GM12873 (cell line): ENCODE data around the gene RBPJL.
A peak's percentile ranks its signal among the peaks of the same experiment; 100 is the strongest.

Experiments
- TF ChIP-seq, protein P1 (sequence below): IDR thresholded peaks from 2 replicates; pipeline ENCODE4 v1.5.1; 2012; ENCODE audit warnings: low read depth, mild to moderate bottlenecking, moderate library complexity, low read length, control low read depth; ENCODE audit not compliant: insufficient read depth; ENCODE audit errors: missing control alignments

The RBPJL gene

DNA sequence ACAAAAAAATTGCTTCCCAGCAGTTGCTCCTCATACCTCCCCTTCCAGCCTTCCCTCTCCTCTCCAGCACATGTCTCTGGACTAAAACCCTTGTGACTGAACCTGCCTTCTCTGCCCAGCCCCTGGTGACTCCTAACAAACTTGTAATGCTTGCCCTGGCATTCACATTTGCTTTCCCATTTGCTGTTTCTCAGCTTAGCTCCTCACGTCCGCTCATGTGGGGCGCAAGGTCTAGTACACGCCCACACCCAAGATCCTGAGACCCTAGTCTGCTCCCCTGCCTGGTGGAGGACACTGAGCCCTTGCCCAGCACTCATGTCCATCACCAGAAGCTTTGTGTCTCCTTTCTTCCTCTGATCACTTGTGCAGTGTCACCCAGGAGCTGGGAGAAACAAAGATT is 18.3 kb upstream of the RBPJL start:
- TF ChIP-seq, protein P1, sequence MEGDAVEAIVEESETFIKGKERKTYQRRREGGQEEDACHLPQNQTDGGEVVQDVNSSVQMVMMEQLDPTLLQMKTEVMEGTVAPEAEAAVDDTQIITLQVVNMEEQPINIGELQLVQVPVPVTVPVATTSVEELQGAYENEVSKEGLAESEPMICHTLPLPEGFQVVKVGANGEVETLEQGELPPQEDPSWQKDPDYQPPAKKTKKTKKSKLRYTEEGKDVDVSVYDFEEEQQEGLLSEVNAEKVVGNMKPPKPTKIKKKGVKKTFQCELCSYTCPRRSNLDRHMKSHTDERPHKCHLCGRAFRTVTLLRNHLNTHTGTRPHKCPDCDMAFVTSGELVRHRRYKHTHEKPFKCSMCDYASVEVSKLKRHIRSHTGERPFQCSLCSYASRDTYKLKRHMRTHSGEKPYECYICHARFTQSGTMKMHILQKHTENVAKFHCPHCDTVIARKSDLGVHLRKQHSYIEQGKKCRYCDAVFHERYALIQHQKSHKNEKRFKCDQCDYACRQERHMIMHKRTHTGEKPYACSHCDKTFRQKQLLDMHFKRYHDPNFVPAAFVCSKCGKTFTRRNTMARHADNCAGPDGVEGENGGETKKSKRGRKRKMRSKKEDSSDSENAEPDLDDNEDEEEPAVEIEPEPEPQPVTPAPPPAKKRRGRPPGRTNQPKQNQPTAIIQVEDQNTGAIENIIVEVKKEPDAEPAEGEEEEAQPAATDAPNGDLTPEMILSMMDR, result no peak

DNA sequence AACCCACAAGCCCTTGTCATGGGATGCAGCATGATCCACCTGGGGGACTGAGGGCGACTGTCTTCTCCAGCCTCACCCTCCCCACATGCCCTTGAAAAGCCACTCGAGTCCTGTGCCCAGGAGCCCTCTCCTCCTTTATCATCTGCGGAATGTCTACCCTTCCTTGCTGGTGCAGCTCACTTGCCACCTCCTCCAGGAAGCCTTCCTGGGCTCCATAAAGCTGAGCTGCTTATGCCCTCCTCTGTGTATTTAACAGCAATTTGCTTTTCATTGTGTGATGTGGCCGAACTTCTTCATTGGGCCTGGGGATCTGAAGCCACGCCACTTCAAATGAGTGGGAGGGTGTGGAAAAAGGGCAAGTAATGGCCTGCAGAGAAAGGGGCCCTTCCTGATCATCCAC is 17.8 kb upstream of the RBPJL start:
- TF ChIP-seq, protein P1, result no peak

DNA sequence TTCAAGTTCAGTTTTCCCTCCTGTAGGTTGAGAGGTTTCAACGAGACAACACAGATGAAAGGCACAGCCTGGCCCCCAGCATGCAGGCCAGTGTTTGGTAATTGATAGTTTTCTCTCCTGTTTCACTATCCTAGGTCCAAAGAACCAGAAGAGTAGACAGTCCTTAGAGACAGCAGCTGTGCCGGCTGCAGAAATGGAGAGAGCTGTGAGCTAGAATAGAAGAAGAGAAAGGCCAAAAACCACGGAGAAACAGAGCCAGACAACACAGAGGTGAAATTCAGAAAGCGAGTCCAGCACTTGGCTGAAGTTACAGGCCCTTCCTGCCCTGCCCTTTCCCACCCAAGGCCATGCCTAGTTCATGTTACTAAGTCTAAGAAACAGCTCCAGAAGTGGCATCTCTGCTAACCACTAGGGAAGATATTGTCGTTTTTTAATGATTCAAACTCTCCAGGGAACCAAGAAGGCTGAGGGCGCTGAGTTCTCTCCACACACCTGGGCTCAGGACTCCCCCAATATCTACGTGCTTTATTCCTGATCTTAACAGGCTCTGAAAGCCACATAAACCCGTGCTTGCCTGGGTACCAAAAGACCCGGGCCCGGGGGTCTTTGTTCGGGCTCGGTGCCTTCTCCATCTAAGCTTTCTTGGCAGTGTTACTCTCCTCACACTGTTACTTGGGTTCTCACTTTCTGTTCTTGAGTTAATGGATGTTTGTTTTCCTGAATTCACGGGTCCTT is 16.5 kb upstream of the RBPJL start:
- TF ChIP-seq, protein P1, result peak; percentile 2

DNA sequence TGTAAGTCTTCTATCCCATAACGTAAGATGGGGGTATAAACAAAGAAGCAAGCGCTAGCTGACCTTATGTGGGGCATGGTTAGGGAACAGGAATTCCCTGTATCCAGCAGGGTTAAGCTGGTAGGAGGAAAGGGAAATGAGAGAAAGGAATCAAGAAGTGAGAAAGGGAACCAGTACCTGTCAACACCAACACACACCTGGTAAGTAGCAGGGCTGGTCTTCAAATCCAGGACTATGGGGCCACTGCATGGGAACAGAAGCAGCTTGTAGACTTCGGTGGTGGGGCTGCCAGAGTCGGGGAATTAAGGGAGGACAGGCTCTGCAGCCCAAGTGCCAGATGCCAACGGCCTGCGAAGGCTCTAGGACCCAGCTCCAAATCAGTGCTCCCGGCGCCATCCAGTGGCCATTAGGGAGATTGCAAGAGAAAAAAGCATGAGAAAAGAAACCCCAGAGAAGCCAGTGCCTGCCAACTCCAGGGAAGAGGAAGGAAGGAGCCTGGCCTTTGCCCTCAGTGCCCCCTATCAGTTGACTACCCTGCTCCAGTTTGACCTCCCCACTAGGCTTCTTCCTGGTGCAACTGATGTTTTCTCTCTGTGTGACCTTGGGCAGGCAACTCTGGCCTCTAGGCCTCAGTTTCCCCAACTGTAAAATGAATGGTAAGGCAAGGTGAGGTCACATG is 15.8 kb upstream of the RBPJL start:
- TF ChIP-seq, protein P1, result peak; percentile 87

DNA sequence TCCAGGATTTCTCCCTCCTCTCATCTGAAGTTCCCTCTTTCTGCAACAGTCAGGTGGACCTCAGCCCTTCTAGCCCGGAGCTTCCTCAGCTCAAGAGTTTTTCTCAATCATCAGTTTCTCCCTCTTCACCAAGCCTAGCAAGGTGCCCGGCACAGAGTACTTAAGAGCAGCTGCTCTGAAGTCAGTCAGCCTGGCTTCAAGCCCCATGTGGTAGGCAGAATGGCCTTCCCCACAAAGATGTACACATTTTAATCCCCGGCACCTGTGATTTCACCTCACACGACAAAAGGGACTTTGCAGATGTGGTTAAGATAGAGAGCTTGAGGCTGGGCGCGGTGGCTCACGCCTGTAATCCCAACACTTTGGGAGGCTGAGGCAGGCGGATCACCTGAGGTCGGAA is 15.1 kb upstream of the RBPJL start:
- TF ChIP-seq, protein P1, result no peak

DNA sequence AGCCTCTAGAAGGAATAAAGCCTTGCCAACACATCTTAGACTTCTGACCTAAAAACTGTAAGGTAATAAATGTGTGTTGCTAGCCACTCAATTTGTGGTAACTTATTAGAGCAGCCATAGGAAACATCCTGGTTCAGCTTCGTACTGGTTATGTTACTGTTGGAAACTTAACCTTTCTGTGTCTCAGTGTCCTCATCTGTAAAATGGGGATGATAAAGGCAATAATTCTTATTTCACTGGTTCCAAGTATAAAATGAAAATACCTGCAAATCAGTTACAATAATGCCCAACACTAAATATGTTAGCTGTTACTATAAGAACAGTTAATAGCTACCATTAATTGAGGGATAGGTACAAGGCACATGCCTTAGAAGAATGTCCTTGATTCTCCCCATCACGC is 14.3 kb upstream of the RBPJL start:
- TF ChIP-seq, protein P1, result no peak
